GM19467 (cell line): Measurements from ENCODE around the gene IL10.

Experiments
- ATAC-seq: cut with Tn5 transposase; IDR thresholded peaks from one replicate; pipeline ENCODE4 v1.9.1; 2021; ENCODE audit warnings: mild to moderate bottlenecking, moderate library complexity; ENCODE audit not compliant: unreplicated experiment

The IL10 gene

DNA sequence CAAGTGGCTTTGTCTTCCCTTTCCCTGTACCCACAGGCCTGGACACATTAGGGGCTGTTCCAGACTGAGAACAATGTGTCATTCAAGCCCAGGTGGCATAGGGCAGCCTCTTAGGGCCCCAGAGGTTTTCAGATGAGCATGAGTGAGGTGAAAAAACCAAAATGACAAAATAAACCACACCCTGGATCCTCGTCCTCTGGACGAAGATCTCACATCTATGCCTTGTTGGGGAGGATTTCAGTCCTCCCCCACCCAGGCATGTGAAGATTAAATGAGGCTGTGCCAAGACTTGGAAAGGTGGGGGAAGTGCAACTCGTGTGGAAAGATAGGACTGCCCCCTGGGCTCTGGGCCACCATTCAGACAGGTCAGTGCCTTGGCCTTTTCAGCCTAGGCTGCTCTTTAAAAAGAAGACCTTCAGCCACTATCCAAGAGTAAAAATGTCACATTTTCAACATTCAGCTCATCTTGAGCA is 34.5 kb downstream of the IL10 start:
- ATAC-seq, result no peak

DNA sequence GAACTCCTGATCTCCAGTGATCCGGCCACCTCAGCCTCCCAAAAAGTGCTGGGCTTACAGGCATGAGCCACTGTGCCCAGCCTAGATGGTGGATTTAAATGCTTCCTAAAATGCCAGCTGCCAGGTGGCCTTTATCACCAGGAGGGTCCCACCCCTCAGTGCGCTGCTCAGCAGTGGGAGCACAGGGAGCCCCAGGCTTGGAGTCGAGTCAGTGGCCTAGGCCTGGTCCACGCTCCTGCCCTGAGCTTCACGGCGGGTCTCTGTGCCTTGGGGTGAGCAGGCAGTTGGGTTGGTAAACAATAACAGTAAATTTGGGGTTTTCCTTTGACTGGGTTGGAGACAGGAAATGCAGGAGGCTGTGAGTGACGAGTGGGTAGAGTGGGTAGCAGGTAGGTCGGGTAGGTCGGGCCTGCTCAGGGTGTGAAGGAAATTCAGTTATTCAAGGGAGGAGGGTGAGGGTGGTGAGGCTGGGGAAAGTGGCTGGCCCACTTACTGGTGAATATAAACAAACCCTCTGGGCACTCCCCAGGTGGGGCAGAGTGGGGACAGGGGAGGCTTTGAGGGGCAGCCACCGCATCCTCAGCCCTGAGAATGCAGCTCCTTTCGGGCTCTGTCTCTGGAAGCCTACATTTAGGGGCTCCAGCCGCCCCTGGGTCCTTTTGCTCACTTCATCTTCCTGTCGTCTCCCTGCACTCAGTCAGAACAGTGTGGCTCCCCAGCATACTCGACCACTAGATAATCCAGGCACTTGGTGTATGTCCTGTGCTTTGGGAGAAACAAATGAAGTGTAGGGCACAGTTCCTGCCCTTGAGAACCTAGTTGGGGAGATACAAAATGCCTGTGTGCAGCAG is 35.2 kb downstream of the IL10 start:
- ATAC-seq, result no peak

DNA sequence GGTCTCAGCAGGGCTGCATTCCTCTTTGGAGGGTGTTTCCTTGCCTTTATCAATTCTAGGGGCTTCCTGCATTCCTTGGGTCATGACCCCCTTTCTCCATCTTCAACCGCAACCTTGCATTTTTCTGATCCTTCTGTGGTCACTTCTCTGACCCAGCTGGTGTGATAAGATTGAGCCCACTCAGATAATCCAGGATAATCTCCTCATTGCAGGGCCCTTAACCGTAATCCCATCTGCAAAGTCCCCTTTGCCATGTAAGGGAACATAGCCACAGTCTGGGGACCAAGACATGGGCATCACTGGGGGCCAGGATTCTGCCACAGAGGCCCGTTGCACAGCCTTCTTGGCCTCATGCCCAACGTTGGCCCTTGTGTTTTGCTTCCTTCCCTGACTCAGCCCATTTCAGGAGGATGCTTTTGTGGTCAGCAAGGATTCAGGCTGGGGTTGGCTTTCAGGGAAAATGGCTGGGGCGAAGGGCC is 36.7 kb downstream of the IL10 start:
- ATAC-seq, result no peak

DNA sequence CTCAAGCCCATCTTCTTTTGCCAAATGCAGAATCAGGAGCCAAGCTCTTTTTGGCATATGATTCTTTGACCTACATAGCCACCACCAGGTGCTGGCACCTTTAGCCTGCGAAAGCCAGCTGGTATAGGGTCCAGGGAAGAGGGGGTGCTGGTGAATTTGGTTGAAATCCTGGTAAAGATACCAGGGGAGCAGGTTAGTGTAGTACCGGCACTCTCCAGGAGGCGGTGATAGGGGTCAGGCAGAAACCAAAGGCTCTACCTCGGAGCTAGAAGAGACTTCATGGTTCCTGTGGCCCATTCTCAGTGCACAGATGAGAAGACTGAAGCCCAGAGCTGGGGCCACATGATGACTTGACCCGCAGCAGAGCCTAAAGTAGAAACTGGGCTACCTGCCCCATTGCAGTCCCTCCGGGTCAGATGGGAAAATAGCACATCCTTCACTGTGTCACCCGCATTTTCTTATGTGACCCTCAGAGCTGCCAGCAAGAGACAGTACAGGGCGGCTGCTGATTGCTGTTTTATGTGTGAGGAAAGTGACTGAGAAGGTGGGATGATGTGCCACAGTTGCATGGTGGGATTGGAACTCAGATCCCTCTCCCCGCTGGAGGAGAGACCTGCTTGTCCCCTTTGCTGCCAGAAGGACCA is 37.7 kb downstream of the IL10 start:
- no peak for ATAC-seq

DNA sequence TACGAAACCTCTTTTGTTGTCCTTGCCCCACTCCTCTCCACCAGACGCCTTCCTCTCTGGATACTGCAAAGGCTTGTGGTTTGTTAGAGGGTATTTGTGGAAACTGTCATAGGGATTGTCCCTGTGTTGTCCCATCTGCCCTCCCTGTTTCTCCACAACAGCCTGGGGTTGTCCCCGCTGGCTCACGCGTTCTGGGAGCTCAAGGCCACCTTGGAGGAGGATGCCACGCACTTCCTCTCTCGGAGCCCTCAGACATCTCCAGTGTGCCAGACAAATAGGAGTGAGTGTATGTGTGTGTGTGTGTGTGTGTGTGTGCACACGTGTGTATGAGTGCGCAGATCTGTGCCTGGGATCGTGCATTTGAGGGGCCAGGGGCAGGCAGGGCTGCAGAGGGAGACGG is 39.3 kb downstream of the IL10 start:
- ATAC-seq, result no peak

DNA sequence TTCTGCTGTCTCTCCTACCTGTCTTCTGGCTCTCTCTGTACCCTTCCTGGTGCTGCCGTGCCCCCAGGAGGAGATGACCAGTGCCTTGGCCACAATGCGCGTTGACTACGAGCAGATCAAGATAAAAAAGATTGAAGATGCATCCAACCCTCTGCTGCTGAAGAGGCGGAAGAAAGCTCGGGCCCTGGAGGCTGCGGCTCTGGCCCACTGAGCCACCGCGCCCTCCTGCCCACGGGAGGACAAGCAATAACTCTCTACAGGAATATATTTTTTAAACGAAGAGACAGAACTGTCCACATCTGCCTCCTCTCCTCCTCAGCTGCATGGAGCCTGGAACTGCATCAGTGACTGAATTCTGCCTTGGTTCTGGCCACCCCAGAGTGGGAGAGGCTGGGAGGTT is 39.8 kb downstream of the IL10 start:
- ATAC-seq, result no peak

DNA sequence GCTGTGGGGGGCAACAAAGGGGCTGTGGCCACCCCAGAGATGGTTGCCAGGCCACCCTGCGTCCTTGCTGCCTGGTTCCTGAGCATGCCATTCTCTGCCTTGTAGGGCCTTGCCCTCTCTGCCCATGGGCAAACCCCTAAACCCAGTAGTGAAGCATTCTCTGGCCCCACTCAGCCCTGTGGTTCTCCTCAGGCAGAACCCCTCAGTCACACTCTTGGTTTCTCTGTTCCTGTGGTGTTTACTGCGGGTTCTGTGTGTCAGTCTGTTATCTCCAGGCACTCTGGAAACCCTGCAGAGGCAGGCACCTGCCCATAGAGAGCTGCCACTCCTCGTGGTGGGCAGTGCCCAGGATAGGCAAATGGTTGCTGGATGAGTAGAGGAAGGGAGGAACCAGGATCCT is 42.8 kb downstream of the IL10 start:
- ATAC-seq, result no peak

DNA sequence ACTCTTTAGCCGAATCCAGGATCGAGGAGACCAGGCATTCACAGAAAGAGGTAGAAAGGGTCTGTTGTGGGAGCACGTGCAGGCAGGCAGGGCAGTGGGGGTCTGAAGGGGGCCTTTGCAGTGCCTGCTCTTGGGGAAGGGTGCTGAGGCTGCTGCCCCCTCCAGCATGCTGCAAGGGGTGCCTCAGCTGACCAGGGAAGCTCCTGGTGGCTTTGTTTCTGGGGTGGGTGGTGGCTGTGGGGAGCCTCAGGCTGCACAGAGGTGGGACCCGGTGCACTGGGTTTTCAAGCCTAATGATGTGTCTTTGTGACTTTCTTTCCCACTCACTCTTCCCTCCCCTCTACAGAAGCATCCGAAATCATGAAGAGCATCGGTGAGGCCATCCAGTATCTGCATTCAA is 43.2 kb downstream of the IL10 start:
- ATAC-seq, result no peak

DNA sequence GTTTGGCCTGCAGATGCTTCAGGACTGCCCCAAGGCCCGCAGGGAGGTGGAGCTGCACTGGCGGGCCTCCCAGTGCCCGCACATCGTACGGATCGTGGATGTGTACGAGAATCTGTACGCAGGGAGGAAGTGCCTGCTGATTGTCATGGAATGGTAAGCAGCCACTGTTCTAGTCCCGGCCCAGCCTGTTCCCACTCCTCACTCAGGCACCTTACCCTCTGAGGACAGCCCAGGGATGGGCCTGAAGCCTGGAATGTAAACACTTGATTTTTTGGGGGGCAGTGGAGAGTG is 43.7 kb downstream of the IL10 start:
- ATAC-seq, result no peak

DNA sequence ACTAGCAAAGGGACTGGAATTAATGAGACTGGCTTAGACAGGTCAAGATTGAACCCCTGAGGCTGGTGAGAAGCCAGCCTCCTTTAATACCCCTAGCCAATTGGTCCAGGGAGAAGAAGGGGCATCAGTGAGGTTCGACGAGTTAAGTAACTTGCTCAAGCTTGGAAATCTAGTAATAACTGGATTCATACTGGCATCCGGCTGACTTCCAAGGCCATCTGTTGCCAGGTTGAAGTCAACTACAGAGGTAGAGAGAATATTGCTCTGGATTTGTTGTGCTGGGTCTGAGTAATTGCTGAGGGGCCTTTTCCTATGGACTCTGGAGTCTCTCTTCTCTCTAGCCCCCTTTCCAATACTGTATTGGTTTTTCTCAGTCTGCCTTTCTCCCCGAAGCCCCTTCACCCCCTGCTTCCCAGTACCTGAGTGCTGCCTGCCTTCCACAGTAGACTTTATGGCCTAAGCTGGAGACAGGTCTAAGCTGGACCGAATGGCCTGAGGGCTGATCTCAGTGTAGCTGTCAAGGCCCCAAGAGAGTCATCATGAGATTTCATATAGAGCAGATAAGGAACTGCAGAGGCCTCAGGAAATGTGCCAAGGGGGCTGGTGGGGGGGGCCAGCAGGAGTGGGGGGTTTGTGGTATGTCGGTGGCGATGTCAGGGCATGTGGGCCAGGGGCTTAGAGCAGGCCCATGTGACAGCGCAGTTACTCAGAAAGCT is 44.2 kb downstream of the IL10 start:
- no peak for ATAC-seq

DNA sequence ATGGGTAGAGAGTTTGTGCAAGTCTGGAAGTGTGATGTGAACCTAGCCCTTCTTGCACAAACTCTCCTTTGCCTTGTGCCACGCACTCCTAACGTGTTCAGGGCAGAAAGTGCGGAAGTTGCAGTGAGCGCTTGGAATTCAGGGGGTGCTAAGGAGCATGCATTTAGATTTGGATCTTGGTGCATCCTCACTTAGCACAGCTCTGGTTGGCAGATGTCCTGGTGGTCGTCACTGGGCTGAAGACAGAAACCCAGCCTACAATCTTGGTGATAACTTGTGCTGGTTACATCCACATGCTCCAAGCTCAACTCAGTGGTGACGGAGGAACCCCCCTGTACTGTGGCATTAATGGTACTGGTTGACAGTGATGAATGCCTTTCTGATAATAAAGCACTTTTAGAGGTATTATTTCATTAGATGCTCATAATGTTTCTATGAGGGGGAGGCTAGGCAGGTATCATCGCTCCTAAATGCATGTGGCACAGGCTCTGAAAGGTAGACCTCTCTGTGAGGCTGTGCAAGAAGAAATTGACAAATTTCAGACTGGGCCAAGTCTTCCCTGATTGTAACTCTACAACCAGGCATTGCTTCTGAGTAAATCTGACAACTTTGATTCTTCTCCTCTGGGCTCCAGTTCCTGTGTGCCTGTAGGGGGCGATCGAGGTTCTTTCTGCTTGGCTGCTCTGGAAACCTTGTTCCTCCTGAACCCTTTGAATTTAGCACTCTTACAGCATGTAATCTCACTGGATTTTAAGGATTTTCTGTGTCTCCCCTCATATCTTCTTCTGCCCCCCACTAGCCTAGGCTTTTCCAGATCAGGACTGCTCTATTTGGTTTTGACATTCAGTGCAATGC is 47.0 kb downstream of the IL10 start:
- ATAC-seq, result no peak

DNA sequence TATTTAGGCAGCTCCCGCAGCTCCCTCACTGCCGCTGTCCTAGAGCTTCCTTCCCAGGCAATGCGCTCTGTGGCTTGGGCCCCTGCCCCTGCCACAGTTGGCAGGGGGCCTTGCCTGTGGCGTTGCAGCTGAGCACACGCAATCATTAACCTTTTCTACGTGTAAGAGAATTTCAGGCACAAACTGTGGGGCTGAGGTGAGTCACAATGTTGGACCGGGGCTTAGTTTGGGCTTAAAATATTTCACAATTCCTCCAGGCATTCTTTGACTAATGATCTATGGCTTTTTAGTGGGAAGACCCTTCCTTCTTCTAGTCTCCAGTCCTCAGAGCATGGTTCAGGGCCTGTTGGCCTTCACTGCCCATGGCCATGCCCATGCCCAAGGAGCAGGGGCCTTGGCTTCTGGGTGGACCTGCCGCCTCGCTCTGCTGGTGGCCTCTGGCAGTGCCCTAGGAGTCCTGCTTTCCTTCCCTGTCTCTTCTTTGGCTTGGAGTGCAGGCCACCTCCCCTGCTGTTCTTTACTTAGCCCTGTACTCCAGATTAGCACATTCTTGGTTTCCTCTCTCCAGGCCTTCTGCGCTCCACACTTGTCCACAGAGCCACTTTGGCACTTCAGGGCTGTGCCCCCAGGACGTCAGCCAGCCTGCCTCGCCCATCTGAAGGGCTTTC is 48.4 kb downstream of the IL10 start:
- no peak for ATAC-seq

DNA sequence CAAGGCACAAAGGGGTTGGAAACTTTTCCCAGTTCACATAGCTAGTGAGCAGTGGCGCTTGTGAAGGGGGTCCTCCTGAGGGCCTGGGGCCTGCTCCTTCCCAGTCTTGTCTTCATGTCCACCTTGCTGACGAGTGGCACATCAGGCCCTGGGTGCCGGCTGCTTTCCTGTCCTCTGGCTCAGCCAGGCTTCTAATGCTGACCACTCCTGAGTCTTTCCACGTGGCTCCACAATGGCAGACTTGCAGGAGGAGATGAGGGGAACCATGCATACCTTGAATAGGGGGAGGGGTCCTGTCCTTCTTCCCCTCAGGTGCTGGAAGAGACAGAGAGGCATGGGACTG is 48.9 kb downstream of the IL10 start:
- ATAC-seq, result no peak

DNA sequence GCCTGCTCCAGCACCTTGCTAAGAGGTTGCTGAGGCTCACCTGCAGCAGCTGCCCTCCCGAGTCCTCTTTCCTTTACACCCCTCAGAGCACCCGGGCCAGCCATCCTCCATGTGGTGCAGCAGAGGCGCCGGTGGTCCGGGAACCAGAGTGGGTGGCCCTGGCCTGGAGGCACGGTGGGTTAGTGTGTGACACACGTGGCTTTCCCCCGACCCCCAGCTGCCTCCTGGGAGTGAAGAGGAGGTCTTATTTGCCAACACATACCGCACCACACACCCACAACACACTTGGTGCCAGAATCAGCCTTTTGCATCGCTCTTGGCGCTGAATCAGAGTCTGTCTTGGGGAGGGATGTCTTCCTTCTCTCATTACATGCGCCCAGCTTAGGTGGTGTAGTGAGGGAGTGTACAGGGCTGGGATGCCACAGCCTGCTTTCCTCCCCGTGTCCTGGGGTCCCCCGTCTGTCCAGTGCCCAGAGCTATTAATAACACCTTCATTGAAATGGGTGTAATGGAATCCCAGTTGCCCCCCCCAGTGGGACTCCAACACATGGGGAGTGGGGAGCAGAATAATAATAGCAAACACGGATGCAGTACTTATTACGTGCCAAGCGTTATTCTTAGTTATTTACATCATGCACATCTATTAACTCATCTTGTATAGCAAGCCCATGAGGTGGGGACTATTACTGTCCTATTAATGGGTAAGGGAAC is 49.4 kb downstream of the IL10 start:
- ATAC-seq, result no peak

DNA sequence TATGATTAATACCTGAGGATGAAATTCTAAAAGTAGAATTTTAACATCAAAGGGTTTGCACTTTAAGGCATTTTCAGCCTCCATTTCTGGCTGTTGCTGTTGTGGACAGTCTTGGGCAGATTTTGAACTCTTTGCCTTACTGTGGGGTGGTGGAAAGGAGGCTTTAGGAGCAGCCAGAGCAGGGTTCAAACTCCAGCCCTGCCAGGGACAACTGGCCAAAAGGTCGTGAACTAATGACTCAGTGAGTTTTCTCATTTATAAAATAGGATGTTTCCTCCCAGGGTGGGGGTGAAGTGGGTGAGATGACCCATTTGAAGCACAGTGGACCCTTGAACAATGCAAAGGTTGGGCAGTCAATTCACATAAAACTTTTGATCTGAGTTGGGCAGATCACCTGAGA is 50.8 kb downstream of the IL10 start:
- ATAC-seq, result no peak

DNA sequence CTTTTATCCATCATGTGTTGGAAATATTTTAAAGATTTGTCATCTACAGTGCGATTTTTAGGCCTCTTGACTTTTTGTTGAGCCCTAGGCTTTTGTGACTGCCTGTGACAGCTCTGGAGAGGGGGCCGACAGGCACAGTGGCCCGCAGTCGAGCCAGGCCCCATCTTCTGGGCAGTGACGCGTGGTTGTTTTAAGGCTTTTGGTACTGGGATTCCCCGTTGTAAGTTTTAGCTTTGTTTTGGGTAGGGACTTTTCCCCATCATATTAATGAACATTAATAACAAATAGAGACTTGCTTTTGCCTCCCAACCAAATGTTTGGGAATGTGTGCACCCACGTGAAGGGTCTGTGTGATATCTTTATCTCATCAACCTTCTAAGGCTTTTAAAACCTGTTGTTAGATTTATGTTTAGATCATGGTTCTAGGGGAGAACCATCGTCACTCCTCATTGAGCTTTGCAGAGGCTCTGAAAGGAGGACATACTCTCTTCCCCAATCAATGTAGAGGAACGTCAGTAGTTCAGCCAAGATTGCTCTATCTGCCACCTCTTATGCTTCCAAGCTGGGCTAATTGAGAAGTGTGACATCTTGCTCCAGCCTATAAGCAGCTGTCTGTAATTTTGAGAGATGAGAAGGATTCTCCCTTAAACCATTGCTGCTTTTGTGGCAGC is 53.0 kb downstream of the IL10 start:
- ATAC-seq, result no peak

DNA sequence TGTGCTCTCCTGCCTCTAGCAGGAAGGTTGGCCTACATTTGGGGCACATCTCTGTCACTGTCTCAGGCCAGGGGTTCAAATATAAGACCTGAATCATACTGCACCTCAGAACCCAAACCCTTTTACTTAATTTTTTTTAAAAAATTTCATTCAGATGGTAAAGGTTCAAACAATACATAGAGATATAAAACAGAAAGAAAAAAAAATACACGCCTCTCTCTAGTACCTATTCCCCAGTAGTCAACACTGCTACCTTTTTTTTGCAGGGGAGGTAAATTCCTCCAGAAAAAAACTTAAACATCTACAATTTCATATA is 54.7 kb downstream of the IL10 start:
- no peak for ATAC-seq
